Measurements from ENCODE around the gene BABAM2. TPM values are rescaled to one million over a fixed set of nuclear protein-coding genes. Genes with fewer than 3 reads are reported as not detected.
"Not testable (repeated sequence)": the region's sequence is repeated elsewhere in the genome, so short reads cannot be mapped to it uniquely, and the experiment has no call there.

BABAM2 gene
- total RNA-seq, 2 donors from 2014 or later, result 39.1 to 43.1 TPM

- intact Hi-C loops (cut with DNase I), result no loop called here
- no peak for DNase-seq (ENCODE audit: low spot score)
Observed at GRCh38 chr2:28231110-28231631, 340.6 kb downstream of the BABAM2 start.

- intact Hi-C loops (cut with DNase I), result no loop called here
- no peak for DNase-seq (ENCODE audit: low spot score)
Observed at GRCh38 chr2:28232295-28232694, 341.8 kb downstream of the BABAM2 start.

GRCh38 chr2:28233164-28233676 is 342.7 kb downstream of the BABAM2 start:
- intact Hi-C loops (cut with DNase I), result no loop called here

GRCh38 chr2:28234807-28235206 is 344.3 kb downstream of the BABAM2 start:
- intact Hi-C loops (cut with DNase I), result no loop called here
- DNase-seq (ENCODE audit: low spot score), result no peak

More at GRCh38 chr2:28233164-28233676, 342.7 kb downstream of the BABAM2 start:
- DNase-seq (ENCODE audit: low spot score), result no peak

- DNase-seq (ENCODE audit: low spot score), result no peak
- intact Hi-C loops (cut with DNase I), result no loop called here
Observed at GRCh38 chr2:28239207-28239606, 348.7 kb downstream of the BABAM2 start.

- intact Hi-C loops (cut with DNase I), result no loop called here
- DNase-seq (ENCODE audit: low spot score), result no peak
Observed at GRCh38 chr2:28240937-28241336, 350.4 kb downstream of the BABAM2 start.

GRCh38 chr2:28247290-28247689 is 356.8 kb downstream of the BABAM2 start:
- intact Hi-C loops (cut with DNase I), result no loop called here

GRCh38 chr2:28247734-28248133 is 357.2 kb downstream of the BABAM2 start:
- intact Hi-C loops (cut with DNase I), result no loop called here
- no peak for DNase-seq (ENCODE audit: low spot score)

More at GRCh38 chr2:28247290-28247689, 356.8 kb downstream of the BABAM2 start:
- no peak for DNase-seq (ENCODE audit: low spot score)

- intact Hi-C loops (cut with DNase I), result no loop called here
- DNase-seq (ENCODE audit: low spot score), result no peak
Observed at GRCh38 chr2:28248511-28248910, 358.0 kb downstream of the BABAM2 start.

- intact Hi-C loops (cut with DNase I), result no loop called here
- no peak for DNase-seq (ENCODE audit: low spot score)
Observed at GRCh38 chr2:28250006-28250405, 359.5 kb downstream of the BABAM2 start.

- intact Hi-C loops (cut with DNase I), result no loop called here
- DNase-seq (ENCODE audit: low spot score), result no peak
Observed at GRCh38 chr2:28251337-28251736, 360.8 kb downstream of the BABAM2 start.

GRCh38 chr2:28252311-28252710 is 361.8 kb downstream of the BABAM2 start:
- DNase-seq (ENCODE audit: low spot score), result no peak
- intact Hi-C loops (cut with DNase I), result no loop called here

- intact Hi-C loops (cut with DNase I), result no loop called here
- no peak for DNase-seq (ENCODE audit: low spot score)
Observed at GRCh38 chr2:28253543-28253942, 363.0 kb downstream of the BABAM2 start.

GRCh38 chr2:28255231-28255630 is 364.7 kb downstream of the BABAM2 start:
- intact Hi-C loops (cut with DNase I); DNase-seq (ENCODE audit: low spot score): not testable (repeated sequence)

- intact Hi-C loops (cut with DNase I), result no loop called here
- DNase-seq (ENCODE audit: low spot score), result no peak
Observed at GRCh38 chr2:28257182-28257581, 366.7 kb downstream of the BABAM2 start.

GRCh38 chr2:28259226-28259625 is 368.7 kb downstream of the BABAM2 start:
- DNase-seq (ENCODE audit: low spot score); intact Hi-C loops (cut with DNase I): not testable (repeated sequence)

- intact Hi-C loops (cut with DNase I), result no loop called here
- no peak for DNase-seq (ENCODE audit: low spot score)
Observed at GRCh38 chr2:28263690-28264089, 373.2 kb downstream of the BABAM2 start.

GRCh38 chr2:28267282-28267681 is 376.8 kb downstream of the BABAM2 start:
- intact Hi-C loops (cut with DNase I), result no loop called here
- DNase-seq (ENCODE audit: low spot score), result no peak

- no peak for DNase-seq (ENCODE audit: low spot score)
- intact Hi-C loops (cut with DNase I), result no loop called here
Observed at GRCh38 chr2:28268386-28268785, 377.9 kb downstream of the BABAM2 start.

- DNase-seq (ENCODE audit: low spot score), result no peak
- intact Hi-C loops (cut with DNase I), result no loop called here
Observed at GRCh38 chr2:28269019-28269784, 378.7 kb downstream of the BABAM2 start.
